ENCODE measurements around the gene SLC7A10. TPM values are rescaled to one million over a fixed set of nuclear protein-coding genes. Genes with fewer than 3 reads are reported as not detected.

The SLC7A10 gene
- total RNA-seq, 1 donor from 2014 or later, result not detected

DNA sequence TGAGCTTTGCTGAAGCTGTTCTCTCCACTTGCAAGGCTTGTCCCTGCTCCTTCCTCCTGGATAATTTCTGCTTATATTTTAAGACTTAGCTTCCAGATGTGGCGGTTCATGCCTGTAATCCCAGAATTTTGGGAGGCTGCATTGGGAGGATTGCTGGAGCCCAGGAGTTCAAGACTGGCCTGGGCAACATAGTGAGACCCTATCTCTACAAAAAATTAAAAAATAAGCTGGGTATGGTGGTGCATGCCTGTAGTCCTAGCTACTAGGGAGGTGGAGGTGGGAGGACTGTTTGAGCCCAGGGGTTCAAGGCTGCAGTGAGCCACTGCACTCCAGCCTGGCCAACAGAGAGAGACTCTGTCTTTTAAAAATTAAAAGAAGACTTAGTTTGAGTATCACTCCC is 45.1 kb upstream of the SLC7A10 start:
- TF ChIP-seq, protein P1, sequence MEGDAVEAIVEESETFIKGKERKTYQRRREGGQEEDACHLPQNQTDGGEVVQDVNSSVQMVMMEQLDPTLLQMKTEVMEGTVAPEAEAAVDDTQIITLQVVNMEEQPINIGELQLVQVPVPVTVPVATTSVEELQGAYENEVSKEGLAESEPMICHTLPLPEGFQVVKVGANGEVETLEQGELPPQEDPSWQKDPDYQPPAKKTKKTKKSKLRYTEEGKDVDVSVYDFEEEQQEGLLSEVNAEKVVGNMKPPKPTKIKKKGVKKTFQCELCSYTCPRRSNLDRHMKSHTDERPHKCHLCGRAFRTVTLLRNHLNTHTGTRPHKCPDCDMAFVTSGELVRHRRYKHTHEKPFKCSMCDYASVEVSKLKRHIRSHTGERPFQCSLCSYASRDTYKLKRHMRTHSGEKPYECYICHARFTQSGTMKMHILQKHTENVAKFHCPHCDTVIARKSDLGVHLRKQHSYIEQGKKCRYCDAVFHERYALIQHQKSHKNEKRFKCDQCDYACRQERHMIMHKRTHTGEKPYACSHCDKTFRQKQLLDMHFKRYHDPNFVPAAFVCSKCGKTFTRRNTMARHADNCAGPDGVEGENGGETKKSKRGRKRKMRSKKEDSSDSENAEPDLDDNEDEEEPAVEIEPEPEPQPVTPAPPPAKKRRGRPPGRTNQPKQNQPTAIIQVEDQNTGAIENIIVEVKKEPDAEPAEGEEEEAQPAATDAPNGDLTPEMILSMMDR (IDR thresholded peaks at IDR 0.05; ENCODE audit: insufficient read depth, low read length, poor library complexity, severe bottlenecking), result no peak
- peaks cover 4% of the 10 kb centered on the region for H3K27me3 ChIP-seq (ENCODE audit: control insufficient read depth, insufficient read depth, low read length)
- no peak for DNase-seq (ENCODE audit: low read depth)
- no peaks in the 10 kb centered on the region for H3K36me3 ChIP-seq (ENCODE audit: control insufficient read depth, insufficient read depth, low read length)
- H3K4me3 ChIP-seq (ENCODE audit: low read depth, low read length), result no peak overlapping the region

DNA sequence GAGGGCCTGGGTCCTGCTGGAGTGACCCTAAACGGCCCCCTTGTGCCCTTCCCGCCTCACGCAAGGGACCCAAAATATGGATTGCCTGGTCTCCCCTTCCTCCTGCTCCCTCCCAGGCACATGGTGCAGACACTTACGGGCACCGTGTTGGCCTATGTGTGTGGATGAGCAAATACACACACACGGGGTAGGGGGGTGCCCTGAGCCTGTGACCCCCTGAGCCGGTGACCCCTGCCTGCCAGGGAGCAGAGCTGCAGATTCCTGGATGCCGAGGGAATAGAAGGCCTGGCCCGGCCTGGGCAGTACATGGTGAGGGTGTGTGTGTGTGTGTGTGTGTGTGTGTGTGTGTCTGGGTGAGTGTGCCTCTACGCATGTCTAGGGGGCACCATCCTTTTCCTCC is 43.4 kb upstream of the SLC7A10 start:
- no peak for DNase-seq (ENCODE audit: low read depth)
- TF ChIP-seq, protein P1 (IDR thresholded peaks at IDR 0.05; ENCODE audit: insufficient read depth, low read length, poor library complexity, severe bottlenecking), result no peak
- H3K27me3 ChIP-seq (ENCODE audit: control insufficient read depth, insufficient read depth, low read length), result peaks cover 6% of the 10 kb centered on the region
- no peak overlapping the region for H3K4me3 ChIP-seq (ENCODE audit: low read depth, low read length)
- H3K36me3 ChIP-seq (ENCODE audit: control insufficient read depth, insufficient read depth, low read length), result no peaks in the 10 kb centered on the region

DNA sequence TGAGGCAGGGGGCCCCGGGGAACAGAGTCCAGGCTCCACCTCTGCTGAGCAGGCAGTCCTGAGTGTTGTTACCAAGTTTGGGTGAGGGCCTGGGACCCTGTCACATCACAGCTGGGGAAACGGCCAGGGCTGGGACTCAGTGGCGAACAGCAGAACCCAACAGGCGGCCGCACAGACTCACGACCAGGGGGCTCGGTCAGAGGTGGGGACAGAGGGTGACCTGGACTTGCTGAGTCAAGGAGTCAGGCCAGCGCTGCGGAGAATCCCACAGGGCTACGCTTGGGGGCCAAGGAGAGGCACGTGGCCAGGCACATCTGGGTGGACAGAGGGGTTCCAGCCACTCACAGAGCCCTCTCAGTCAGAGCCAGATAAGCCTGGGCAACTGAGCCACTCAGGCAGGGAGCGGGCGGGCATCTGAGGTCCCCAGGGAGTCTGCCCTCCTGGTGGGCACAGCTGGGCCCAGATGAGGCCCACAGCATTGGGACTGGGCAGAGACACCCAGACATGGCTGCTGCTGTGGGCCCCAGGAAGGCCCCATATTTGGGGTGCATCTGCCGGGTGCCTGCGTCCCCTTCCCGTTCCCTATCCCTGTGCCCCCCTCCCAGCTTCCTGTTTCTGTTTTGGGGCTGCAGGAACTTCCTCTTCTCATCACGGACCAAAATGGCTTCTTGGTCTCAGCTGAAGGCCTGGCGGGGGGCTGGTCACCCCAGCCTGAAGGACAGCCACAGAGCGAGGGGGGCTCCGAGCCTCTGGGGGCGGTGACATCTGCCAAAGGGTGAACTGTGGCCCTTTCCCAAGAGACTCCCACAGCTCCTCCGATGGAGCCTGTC is 42.7 kb upstream of the SLC7A10 start:
- no peaks in the 10 kb centered on the region for H3K36me3 ChIP-seq (ENCODE audit: control insufficient read depth, insufficient read depth, low read length)
- TF ChIP-seq, protein P1 (IDR thresholded peaks at IDR 0.05; ENCODE audit: insufficient read depth, low read length, poor library complexity, severe bottlenecking), result no peak
- peaks cover 6% of the 10 kb centered on the region for H3K27me3 ChIP-seq (ENCODE audit: control insufficient read depth, insufficient read depth, low read length)
- H3K4me3 ChIP-seq (ENCODE audit: low read depth, low read length), result no peak overlapping the region
- no peak for DNase-seq (ENCODE audit: low read depth)

DNA sequence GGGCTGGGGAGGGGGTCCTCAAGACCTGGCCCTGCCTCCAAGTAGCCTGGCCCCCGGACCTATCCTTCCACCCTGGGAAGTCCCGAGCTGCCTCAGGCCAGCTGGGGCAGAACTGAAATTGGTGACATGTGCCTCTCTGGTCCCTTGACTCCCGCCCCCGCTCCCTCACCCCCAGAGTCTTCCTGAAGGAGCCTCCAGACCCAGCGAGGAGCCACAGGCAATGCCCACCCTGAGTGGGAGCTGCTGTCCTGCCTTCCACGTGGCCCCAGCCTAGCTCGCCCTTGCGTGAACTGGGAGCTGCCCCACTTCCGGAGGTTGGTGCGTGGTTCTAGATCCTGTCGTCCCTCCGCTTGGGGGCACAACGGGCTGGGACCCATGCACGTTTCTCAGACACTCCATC is 42.1 kb upstream of the SLC7A10 start:
- Histone ChIP-seq H3K27me3 (ENCODE audit: control insufficient read depth, insufficient read depth, low read length) (peaks cover 6% of the 10 kb centered on the region), H3K4me3 (ENCODE audit: low read depth, low read length) (no peak overlapping the region), H3K36me3 (ENCODE audit: control insufficient read depth, insufficient read depth, low read length) (no peaks in the 10 kb centered on the region)
- TF ChIP-seq, protein P1 (IDR thresholded peaks at IDR 0.05; ENCODE audit: insufficient read depth, low read length, poor library complexity, severe bottlenecking), result no peak
- DNase-seq (ENCODE audit: low read depth), result no peak

DNA sequence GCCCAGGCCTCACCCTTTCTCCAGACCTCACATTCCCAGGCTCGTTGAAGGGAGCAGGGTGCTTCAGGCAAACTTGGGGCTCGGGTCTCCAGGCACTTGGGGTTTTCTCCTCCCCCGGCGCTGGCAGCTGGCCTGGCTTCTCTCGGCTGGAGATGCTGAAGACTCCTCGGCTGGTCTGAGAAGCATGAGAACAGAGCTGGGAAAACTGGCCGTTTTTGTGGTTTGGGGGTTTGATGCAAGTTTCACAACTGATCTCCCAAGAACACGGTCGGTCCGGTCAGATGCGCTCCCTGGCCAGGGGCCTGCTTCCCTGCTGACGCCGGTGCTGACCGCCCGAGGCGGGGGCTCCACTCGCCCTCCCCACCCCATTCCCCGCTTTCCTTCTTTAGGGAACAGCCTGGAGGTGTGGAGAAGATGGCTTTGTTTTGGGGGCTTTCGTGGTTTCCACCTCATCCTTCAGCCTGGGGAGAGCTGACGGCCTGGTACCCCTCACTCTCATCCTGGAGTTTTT is 41.4 kb upstream of the SLC7A10 start:
- DNase-seq (ENCODE audit: low read depth), result no peak
- H3K36me3 ChIP-seq (ENCODE audit: control insufficient read depth, insufficient read depth, low read length), result no peaks in the 10 kb centered on the region
- no peak overlapping the region for H3K4me3 ChIP-seq (ENCODE audit: low read depth, low read length)
- TF ChIP-seq, protein P1 (IDR thresholded peaks at IDR 0.05; ENCODE audit: insufficient read depth, low read length, poor library complexity, severe bottlenecking), result no peak
- peaks cover 6% of the 10 kb centered on the region for H3K27me3 ChIP-seq (ENCODE audit: control insufficient read depth, insufficient read depth, low read length)

Measured in kidney epithelial cell (primary cell).